NCI-H69 (cell line): Measurements from ENCODE around the gene DICER1.

ENCODE experiments used
- DNase-seq: peaks from one replicate; lab custom pipeline; 2025; lab: John Stamatoyannopoulos, UW

DICER1 gene

DNA sequence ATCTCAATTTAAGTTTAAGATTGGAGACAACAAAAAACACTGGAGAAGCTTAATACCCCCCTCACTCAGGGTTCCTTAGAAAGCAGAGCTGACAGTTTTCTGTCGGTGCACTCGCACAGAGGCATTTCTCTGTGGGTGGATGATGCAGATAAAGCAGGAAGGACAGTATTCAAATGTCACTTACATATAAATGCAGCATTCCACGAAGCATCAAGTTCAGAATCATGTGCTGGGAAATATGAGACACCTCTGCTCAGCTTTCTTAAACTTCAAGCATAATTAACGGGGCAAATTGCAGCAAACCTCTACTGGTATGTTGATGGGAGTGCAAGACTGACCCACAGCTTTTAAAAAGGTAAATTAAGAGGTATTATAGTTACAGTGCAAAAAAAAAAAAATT, 68.7 kb downstream of the DICER1 start:
- DNase-seq, result no peak

DNA sequence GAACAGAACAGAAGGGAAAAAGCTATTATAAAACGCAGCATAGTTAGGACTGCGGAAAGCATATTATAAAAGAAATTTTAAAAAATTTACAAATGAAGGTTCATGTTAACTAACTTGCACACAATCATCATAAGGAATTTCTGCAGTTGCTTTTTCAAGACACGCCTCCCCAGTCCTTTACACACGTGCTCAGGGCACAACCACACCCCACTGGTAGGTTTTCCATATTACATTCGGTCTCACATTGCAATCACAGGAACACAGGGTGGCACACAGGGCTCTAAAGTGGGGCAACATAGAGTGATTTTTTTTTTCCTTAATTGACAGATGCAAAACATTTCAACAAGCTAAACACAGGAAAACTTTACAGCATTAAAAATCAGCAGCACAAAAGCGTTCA, 69.7 kb downstream of the DICER1 start:
- DNase-seq, result no peak

DNA sequence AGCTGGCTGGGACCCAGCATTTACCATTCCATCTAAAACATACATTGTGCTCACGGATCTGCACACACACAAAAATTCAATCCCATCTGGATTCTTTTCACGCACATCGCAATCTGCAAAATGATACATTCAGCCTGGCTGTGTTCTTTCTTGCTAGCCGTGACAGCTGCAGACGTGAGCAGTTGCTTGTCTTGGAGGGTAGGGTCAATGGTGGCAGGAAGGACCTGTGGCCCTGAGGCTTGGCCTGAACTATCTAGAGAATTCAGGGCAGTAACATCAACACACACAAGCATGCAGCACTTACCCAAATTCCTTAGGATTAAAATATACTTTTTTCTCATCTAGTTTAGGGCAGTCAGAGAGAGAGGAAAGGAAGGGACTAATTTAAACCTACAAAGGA, 72.0 kb downstream of the DICER1 start:
- DNase-seq, result no peak

DNA sequence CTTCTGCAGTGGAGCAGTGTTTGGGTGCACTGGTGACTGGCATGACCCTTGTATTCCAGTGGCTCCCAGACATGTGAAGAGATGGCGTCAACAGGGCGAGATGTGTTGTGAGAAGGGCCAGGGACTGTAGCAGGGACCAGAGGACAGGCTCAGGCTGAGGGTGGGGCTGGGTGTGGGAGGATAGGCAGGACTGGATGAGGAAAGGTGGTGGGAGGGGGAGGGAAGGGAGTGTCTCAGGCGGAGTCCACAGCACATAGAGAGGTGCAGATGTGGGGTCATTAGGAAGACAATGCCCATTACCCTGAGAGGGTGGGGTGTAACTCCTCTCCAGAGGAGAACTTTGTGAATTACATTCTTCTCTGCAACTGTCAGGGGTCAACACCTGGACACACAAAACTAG, 78.5 kb downstream of the DICER1 start:
- peak; percentile 12 for DNase-seq

DNA sequence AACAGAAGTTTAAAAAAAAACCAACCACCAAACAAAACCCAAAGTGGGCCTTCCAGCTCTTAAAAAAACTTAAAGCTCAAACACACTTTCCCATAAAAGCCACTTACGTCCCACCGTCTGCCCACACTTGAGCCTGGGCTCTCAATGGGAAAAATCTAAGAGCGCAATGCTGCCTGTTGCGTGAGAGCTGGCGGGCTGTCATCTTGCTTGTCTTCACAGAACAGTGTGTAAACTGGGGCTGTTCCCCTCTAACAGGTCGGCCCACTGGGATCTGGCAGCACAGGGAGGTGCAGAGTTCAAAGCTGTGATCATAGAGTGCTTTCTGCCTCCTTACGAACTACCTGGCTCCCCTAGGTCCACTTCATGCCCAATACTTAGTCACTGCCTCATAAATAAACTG, 80.0 kb downstream of the DICER1 start:
- DNase-seq, result no peak

DNA sequence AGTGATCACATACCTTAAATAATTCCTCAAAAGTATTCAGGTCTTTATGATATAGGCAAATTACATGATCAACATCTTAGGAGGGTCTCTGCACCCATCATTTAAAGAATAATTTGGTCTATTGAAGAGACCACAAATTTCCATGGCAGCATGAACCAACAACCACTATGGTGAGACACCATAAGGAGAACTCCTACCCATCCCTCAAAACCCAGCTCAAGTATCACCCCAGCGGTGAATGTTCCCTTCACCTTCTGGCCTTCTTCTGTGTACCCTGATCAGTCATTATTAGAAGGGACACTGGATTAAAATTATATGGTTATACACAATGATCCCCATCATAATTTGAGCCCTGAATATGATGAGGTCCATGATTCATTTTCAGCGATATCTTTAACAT, 81.5 kb downstream of the DICER1 start:
- no peak for DNase-seq

DNA sequence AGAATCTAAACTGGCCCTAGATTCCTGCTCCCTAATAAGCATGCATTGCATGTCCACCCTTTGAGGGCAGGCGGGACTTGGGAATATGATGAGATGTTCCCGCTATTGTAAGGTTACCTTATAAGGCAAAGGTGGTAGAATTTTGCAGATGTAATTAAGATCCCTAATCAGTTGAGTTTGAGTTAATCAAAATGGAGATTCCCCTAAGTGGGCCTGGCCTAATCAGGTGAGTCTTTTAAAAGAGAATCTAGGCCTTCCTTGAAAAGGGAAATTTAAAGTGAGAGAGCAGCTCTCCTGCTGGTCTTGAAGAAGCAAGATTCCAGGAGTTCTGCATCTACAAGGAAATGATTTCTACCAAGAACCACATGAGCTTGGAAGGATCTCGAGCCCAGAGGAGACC, 83.4 kb downstream of the DICER1 start:
- no peak for DNase-seq

DNA sequence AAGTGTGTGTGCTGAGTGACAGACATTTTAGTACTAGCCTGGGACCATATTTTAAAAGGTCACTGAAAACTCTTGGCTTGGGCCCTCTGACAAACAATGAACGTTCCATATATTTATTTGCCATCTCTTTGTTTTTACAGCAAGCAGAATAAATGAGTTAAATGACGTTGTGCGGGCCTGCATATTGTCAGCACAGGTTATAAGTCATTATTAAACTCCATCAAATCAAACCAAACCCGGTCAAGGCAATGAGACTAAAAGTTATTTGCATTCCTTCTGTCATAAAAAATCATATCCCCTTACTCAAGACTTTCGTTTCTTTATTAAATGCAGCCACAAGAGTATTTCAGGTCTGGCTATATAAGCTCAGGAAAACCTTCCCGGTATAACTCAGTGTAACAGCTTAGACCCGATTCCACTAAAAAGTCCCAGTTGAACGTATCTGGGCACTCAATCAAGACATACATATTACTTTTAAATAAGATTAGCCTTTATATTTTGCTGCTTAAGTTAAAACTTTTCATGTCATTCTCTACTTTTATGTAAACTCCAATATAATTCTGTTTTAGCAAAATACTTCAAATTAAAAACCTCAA, 84.9 kb downstream of the DICER1 start:
- no peak for DNase-seq

DNA sequence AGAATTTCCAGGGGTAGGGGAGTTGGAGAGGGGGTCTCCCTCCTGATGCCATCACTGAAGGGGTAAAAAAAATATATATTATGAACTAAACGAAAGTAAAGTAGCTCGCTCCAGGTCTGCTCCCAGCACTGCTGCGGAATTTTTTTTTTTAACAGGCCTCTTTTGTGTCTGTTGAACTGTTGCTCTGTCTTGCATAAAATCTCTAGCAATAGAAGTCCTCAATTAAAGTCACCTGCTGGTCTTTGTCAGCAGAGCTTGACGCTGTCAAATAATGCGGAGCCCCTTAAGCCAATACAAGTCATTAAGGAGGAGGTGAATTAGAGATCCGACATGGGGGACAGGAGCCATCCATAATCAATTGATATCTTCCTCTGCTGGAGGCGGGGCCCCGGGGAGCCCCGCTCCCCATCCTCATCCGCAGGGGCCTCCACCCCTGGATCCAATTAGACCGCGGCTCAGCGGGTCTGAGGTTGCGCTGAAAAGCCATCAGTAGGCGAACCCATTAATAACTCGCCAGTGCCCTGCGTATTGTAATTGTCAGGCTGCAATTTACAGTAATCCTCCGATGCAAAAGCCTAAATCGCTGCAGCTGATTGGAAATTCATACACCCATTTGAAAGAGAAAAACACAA, 85.6 kb downstream of the DICER1 start:
- DNase-seq, result peak; percentile 76

DNA sequence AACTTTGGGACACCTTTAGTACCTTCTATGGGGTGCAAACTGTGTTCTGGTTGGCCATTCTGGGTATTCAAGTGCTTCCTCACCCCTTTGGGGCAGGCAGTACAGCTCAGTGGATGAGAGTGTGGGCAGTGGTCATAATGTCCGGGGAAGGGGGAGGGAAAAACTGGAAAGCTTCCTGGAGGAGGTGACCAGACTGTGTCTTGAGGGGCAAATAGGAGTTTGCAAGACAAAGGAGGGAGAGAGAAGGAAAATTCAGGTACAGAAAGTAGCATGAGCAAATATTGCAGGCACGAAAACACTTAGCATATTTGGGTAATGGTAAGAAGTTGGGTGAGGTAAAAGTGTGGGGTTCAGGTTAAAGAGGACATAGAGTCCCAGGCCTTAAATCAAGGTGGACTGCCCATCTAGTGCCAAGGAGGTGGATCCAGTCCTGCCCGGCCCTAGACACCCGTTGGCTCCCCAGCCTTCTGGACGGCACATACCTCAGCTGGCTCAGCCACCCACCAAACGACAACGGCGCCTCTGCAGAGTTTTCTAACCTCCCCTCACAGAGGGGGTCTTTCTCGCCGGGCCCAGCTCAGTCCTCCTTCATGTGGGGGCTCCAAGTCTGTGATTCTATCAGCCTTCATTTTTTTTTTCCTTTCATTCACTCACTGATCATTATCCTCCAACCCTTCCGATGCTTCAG, 86.4 kb downstream of the DICER1 start:
- no peak for DNase-seq

DNA sequence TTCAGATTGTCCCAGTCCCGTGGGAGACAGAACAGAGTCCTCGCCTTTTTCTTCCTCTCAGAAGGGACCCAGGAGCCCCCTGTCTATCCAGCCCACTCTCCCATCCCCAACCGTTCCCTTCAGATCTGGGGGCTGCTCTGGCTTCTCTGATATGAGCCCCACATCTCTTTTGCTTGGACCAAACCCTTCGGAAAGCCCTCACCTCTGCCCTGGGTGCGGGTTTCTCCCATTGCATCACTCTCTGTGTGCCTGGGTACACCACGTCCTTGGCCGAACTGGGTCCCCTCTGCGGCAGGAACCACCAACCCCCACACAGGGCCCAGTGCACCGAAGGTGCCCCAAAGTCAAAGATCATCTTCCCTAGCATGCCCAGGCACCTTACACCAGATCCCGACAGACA, 87.8 kb downstream of the DICER1 start:
- no peak for DNase-seq

DNA sequence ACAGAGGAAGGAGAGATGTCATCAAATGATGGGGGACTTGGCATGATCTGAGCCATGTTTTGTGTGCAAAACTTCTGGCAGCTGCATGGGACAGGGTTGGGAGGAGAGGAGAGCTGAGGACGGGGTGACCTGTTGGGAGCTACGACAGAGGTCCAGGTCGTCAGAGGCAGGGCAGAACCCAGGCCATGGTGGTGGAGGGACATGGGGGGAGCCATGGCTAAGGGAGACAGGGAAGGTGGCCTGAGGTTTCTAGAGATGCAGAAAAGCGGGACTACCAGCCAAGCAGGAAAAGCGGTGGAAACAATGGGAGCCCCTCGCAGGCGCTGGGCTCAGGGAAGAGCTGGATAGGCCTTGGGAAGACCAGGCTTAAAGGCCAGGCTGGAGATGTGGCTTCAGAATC, 88.3 kb downstream of the DICER1 start:
- DNase-seq, result no peak

DNA sequence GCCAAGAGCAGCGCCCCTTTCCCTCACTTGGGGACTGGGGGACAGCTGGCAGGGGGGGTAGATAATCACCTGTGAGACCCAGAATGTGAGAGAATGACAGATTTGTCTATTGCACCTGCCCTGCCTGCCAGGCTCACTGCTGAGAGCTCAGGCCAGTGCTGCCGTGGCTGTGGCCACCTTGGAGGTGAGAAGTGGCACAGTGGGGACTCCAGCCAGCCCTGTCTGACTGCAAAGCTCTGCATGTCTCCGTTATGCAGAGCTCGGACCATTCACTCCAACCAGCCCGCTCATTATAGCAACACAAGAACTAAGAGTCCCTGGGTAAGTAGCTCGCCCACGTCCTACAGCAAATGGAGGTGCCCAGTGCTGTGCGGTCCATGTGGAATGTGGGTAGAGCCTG, 88.8 kb downstream of the DICER1 start:
- no peak for DNase-seq

DNA sequence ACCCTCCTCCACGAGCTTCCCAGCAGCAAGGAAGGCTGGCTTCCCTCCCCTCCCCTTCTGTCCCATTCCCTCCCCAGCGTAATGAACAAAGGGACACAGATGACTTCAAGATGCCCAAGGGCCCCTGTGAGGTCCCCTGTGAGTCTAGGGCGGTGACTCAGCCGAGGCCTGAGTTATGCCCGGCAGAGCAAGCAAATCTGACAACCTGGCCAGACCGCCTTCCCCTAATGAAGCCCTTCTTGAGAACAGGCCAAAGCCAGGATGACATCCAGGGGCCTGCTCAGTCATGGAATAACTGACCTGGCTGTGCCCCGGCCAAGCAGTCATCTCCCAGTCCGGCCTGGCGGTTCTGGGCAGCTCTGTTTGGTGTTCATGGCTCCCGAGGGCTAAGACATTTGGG, 89.2 kb downstream of the DICER1 start:
- DNase-seq, result no peak

DNA sequence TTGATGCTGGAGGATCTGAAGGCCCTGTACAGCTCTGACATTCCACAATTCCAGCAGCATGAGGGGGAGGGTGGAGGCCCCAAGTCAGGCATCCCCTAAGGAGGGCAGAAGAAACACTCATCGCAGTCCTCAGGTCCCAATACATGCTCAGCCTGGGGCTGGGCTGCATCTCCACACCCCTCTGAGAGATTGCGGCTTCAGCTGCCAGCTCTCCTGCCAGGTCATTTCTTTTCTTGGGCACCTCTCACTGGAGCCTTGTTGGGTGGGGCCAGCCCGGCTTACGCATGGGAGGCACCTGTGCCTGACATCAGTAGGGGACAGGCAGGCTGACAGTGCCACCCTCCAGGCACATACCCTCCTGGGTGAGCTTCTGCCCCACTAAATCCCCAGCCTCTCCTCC, 89.8 kb downstream of the DICER1 start:
- DNase-seq, result no peak

DNA sequence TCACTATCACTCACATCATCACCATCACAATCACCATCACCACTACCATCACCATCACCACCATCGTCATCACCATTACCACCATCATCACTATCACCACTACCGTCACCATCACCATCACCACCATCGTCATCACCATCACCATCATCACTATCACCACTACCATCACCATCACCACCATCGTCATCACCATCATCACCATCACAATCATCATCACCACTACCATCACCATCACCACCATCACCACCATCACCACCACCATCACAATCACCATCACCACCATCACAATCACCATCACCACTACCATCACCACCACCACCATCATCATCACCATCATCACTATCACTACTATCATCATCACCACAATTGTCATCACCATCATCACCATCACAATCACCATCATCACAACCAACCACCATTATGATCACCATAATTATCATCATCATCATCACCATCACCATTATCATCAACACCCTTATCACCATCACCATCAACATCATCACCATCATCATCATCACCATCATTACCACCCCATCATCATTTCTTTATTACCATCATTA, 90.8 kb downstream of the DICER1 start:
- no peak for DNase-seq

DNA sequence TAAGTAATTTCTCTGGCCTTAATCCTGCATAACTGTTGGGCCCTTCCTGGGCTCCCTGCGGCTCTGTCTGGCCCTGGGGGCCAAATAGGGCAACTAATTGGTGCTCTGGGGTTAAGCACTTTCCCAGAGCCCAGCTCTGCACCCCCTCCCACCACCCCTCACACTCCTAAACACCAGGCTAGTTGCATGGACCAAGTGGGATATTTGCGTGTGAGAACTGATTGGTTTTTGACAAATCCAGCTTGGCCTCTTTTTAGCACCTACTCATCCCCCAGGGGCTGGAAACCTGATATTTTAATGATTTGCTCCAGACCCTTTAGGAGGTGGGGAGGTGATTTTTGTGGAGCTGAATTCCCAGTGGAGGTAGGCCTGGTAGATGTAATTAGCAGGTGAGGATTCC, 91.9 kb downstream of the DICER1 start:
- peak; percentile 72 for DNase-seq

DNA sequence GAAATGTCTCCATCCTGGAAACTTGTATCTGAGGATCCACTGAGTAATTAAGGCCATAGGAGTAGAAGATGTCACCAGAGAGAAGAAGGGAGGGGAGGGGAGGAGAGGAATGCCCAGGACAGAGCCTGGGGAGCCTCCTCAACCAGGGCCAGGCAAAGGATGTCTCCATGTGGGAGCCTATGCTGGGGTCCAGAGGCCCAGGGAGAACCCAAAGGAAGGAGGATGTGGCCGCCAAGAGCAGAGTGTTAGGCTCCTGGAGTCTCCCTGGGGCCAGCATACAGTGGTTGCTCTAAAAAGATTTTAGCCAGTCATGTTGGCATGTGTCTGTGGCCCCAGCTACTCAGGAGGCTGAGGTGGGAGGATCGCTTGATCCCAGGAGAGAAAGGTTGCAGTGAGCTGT, 92.6 kb downstream of the DICER1 start:
- no peak for DNase-seq

DNA sequence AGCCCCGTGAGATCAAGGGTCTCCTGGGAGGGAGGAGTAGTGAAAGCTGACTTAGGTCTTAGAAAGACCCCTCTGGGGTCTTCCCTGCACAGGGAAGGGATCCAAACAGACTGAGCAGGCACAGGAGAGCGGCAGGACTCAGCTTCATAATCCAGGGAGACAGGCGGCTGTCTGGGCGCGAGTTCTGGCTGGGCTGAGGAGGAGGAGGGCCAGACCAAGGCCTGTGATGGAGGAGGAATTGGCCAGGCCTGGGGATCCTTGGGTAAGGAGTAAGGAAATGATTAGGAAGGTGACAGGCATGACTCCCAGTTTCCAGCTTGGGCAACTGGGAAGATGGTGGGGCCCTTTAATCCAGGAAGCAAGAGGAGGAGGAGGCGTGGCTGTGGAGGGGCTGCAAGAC, 93.1 kb downstream of the DICER1 start:
- DNase-seq, result no peak

DNA sequence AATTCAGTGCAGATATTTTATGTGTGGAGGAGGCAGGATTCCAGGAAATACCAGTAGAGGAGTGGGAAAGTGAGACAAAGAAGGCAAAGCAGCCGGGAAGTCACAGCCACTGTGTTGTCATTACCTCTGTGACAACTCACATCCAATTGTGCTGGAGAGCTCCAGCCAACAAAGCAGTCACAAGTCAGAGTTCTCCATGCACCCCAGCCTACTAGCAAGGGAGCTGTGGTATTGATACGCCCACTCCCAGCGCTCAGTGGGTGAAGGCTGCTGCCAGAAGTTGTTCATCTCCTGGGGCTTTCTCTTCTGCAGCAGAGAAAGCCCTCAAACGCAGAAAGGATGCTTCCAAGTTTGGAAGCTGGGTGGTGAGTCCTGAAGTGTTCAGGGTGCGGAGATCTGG, 93.9 kb downstream of the DICER1 start:
- DNase-seq, result no peak

DNA sequence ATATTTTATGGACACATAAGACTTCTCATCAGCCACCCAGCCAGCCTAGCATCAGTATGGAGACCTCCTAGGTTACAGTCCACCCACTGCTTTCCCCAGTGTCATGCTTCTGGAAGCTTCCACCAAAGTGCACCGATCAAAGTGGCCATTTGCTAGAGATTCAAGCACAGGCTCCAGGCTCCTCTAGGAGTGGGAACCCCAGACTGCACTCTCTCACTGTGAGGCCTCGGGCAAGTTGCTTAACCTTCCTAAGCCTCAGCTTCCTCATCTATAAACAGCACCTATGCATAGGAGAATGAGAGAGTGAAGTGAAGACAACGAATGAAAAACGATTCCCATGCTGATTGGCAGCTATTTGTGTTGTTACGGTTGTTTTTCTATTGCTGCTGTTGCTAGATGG, 94.4 kb downstream of the DICER1 start:
- no peak for DNase-seq

DNA sequence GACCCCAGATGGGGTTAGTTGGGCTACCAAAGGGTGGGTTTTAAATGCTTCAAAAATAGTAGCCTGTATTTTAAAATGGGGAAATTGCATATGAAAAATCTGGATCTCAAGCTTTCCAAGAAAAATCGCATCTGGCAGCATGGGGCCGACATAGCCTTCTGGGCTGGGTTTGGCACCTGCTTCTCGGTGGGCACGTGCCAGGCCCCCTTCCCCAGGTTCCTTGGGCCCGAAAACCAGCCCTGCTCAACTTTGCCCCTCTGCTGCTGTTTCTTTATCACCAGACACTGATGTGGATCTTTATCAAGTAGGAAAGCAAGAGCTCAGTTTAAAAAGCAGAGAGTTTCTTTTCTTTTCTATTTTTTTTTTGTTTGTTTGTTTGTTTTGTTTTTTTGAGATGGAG, 95.1 kb downstream of the DICER1 start:
- no peak for DNase-seq

DNA sequence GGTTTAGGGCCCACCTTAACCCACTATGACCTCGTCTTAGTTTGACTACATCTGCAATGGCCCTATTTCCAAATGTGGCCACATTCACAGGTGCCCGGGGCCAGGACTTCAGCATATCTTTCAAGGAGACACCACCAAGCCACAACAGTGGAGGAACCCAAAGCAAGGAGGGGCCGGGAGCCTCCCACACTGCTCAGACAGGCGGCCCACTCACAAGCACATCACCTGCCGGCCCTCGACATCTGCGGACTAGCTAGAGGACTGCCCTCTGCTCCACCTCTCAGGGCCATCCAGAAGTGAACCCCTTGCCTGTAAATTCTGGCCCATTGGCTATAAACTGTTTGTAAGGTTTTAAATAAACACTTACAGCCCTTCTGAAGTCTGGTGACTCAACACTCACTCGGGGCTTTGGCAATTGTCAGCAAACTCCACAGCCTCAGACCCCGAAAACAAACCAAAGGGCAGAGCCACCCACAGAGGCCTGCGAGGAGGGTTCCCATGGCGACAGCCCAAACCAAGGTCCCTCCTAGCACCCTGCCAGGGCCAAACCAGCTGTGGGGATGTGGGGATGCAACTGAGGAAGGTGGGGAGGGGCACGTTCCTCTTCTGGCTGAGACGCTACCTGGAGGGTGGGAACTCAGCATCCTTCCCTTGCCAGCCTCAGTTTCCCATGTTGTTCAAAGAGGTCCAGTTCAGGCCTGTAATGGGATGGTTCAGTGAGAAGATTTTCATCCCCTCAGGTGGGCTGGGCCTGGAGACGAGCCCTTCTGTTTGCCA, 95.8 kb downstream of the DICER1 start:
- DNase-seq, result no peak
